BJ (cell line): Measurements from ENCODE around the gene COG6. TPM values are rescaled to one million over a fixed set of nuclear protein-coding genes. Genes with fewer than 3 reads are reported as not detected.

ENCODE experiments used
- CTCF ChIA-PET: fragments of 350-600 bp; formaldehyde crosslinking; extraction: SDS; loops from one replicate; lab custom pipeline; 2021; ENCODE audit warnings: antibody characterized with exemption, inconsistent platforms; lab: Yijun Ruan, JAX
- POLR2A ChIA-PET: fragments of 300-600 bp; sonication (Branson Sonifier 250); formaldehyde crosslinking; extraction: SDS; loops from one replicate; lab custom pipeline; 2021; ENCODE audit warnings: antibody characterized with exemption; lab: Charles Lee
- DNase-seq: peaks from one replicate; pipeline ENCODE4 v3.0.0-alpha.2; 2011; ENCODE audit warnings: low read depth
- H3K27me3 ChIP-seq: 2 replicates; pipeline ENCODE4 v1.6.0; 2011; ENCODE audit warnings: low read length; ENCODE audit not compliant: control insufficient read depth, insufficient read depth
- H3K36me3 ChIP-seq: 2 replicates; pipeline ENCODE4 v1.5.1; 2011; ENCODE audit warnings: low read length; ENCODE audit not compliant: control insufficient read depth, insufficient read depth
- H3K4me3 ChIP-seq: 2 replicates; pipeline ENCODE4 v1.5.1; 2011; ENCODE audit warnings: low read depth, mild to moderate bottlenecking, control low read depth, low read length
- CTCF ChIP-seq: IDR thresholded peaks from 2 replicates; pipeline ENCODE4 v1.5.1; 2011; ENCODE audit warnings: low read depth, mild to moderate bottlenecking, control low read depth, inconsistent platforms, low read length, moderate library complexity; ENCODE audit not compliant: insufficient read depth
- polyA plus RNA-seq: library from polyadenylated mRNA; depleted of rRNA; stranded (reverse); fragments of >200 nt; gene quantifications from 2 replicates; pipeline ENCODE4 v1.2.3, GENCODE V29; 2011

Gene COG6
- polyA plus RNA-seq, 1 experiment = 14.4 TPM

- Histone ChIP-seq H3K36me3 (no peaks in the 10 kb centered on the region), H3K4me3 (no peak overlapping the region), H3K27me3 (peaks cover 1% of the 10 kb centered on the region; the same call in 1 of the 2 replicates)
- ChIA-PET CTCF (interaction anchor here (0.6 to 6.6 kb wide), 21 partner anchors 11 to 566 kb away, joined by 3 to 91 read pairs (median 4); no protein-coding TSS in a partner anchor), POLR2A (no interaction called here)
- DNase-seq = no peak
- TF ChIP-seq CTCF = peak; percentile 94
These were observed 39.3 kb upstream of the COG6 start for GRCh38 chr13:39616087-39616694.

GRCh38 chr13:39618561-39618960, 36.9 kb upstream of the COG6 start:
- H3K27me3 ChIP-seq = peaks cover 1% of the 10 kb centered on the region; the same call in 1 of the 2 replicates
- ChIA-PET POLR2A (no interaction called here), CTCF (interaction anchor here (0.7 to 6.6 kb wide), 4 partner anchors 16 to 568 kb away, joined by 3 to 91 read pairs (median 4); partner anchors contain the start of gene LHFPL6)
- DNase-seq = no peak
- H3K36me3 ChIP-seq = no peaks in the 10 kb centered on the region
- no peak for TF ChIP-seq CTCF
- no peak overlapping the region for H3K4me3 ChIP-seq

GRCh38 chr13:39623466-39623865, 32.0 kb upstream of the COG6 start:
- H3K36me3 ChIP-seq = no peaks in the 10 kb centered on the region
- CTCF ChIA-PET = interaction anchor here (0.6 kb wide), 1 partner anchor 23 kb away, joined by 3 read pairs; no protein-coding TSS in a partner anchor
- DNase-seq = no peak
- POLR2A ChIA-PET = no interaction called here
- TF ChIP-seq CTCF = no peak
- no peaks in the 10 kb centered on the region; the same call in 1 of the 2 replicates for H3K27me3 ChIP-seq
- no peak overlapping the region for H3K4me3 ChIP-seq

GRCh38 chr13:39631307-39631706, 24.2 kb upstream of the COG6 start:
- DNase-seq = no peak
- ChIA-PET POLR2A (no interaction called here), CTCF (no interaction called here)
- no peak overlapping the region for H3K4me3 ChIP-seq
- no peaks in the 10 kb centered on the region for H3K36me3 ChIP-seq
- peaks cover 3% of the 10 kb centered on the region; the same call in 1 of the 2 replicates for H3K27me3 ChIP-seq
- TF ChIP-seq CTCF = no peak

- Histone ChIP-seq H3K27me3 (peaks cover 3% of the 10 kb centered on the region; the same call in 1 of the 2 replicates), H3K36me3 (no peaks in the 10 kb centered on the region), H3K4me3 (no peak overlapping the region)
- no peak for DNase-seq
- ChIA-PET POLR2A (no interaction called here), CTCF (interaction anchor here (1.3 kb wide), 1 partner anchor 488 kb away, joined by 5 read pairs; no protein-coding TSS in a partner anchor)
- no peak for TF ChIP-seq CTCF
These were observed 22.5 kb upstream of the COG6 start for GRCh38 chr13:39632994-39633393.
